COLO829 (cell line): ENCODE results near the gene IRAK2.
"Not testable (repeated sequence)": the region's sequence is repeated elsewhere in the genome, so short reads cannot be mapped to it uniquely, and the experiment has no call there.

Source experiments
- DNase-seq: peaks from one replicate; pipeline ENCODE4 v3.0.0; 2012; ENCODE audit warnings: low spot score

IRAK2 gene

GRCh38 chr3:10164546-10165393 is at the start of gene IRAK2:
TSS of gene IRAK2 (plus strand) at chr3:10164919. CDS start at chr3:10164955, 36 bp downstream.
- DNase-seq, result peak; percentile 32

DNA sequence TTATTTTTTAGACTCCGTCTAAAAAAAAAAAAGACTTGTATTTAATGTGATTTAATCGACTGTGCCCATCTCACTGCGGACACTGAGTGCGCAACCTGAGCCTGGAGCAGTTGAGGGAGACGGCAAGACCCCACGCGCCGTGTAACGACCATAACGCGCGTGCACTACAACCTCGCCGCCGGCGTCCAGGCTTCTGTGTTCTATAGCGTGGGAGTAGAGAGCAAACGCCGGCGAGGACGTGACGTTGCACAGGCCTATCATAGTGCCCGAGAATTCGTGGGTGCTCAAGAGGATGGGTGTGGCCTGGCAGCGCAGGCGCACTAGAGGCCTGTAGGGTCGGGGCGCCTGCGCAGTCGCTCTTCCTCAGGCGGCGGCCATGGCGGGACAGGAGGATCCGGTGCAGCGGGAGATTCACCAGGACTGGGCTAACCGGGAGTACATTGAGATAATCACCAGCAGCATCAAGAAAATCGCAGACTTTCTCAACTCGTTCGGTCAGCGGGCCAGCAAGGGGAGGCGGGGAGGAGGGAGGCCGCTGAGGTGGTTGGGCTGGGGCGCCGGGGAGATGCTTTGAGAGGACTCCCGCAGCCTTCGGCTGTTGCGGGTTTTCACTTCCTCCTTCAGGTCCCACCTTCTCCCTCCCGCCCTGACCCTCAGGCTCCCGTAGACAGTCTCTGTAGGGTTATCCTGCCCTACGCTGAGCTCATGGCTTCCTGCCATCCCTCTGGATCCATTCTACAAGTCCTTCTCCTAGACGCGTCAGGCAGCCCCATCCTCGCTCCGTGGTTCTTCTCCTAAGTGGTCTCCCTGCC is 49.2 kb upstream of the IRAK2 start, which contains the start of gene BRK1:
TSS of gene BRK1 (plus strand) at position 350 of the 812 bp plus-strand sequence. CDS start at position 377, 27 bp downstream.
- DNase-seq, result peak; percentile 93

DNA sequence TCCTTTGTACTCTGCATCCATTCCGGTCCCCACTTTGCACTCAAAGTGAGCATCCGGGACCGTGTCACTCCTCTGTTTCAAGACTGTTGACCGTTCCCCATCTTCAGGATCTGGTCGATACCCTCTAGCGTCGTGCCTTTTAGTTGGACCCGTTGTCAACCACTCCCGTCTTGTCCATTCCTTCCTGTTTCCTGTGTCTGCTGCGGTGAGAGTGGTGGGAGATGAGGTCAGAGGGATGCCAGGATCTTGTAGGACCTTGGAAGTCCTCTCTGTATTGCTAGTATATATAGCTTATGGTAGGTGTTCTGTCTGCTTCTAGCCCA is 48.6 kb upstream of the IRAK2 start:
- DNase-seq, result no peak

DNA sequence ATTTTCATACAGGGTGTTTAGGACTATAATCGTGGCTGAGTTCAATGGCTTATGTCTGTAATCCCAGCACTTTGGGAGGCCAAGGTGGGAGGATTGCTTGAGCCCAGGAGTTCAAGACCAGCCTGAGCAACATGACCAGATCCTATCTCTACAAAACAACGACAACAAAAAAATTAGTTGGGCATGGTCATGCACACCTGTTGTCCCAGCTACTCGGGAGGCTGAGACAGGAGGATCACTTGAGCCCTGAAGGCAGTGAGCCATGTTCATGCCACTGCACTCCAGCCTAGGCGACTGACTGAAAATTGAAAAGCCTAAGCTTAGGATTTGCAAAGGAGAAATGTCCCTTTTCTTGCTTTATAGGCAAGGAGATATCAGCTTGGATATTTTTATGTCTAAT is 47.8 kb upstream of the IRAK2 start:
- DNase-seq, result no peak

GRCh38 chr3:10119376-10119775 is 45.3 kb upstream of the IRAK2 start:
- DNase-seq, result no peak

GRCh38 chr3:10121064-10121463 is 43.7 kb upstream of the IRAK2 start:
- no peak for DNase-seq

- no peak for DNase-seq
Measured at GRCh38 chr3:10122724-10123123, 42.0 kb upstream of the IRAK2 start.

GRCh38 chr3:10135872-10136271 is 28.8 kb upstream of the IRAK2 start:
- DNase-seq, result not testable (repeated sequence)

DNA sequence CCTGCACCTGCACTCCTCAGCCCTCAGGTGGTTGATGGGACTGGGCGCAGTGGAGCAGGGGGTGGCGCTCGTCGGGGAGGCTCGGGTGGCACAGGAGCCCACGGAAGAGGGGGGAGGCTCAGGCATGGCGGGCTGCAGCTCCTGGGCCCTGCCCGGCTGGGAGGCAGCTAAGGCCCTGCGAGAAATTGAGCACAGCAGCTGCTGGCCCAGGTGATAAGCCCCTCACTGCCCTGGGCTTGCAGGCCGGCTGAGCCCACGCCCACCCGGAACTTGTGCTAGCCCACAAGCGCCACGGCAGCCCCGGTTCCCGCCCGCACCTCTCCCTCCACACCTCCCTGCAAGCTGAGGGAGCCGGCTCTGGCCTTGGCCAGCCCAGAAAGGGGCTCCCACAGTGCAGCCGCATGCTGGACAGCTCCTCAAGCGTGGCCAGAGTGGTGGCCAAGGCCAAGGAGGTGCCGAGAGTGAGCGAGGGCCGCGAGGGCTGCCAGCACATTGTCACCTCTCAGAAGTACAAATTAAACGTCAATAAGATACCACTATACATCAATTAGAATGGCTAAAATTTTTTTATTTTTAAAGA is 28.2 kb upstream of the IRAK2 start:
- no peak for DNase-seq

DNA sequence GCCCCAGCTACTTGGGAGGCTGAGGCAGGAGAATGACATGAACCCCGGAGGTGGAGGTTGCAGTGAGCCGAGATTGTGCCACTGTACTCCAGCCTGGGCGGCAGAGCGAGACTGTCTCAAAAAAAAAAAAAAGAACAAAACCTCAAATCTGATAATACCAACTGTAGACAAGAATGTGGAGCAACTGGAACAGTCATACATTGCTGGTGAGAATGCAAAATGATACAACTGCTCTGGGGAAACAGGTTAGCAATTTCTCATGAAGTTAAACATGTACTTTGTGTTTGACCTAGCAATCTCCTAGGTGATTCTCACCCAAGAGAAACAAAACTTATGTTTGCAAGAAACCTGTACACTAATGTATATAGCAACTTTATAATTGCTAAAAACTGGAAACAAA is 27.5 kb upstream of the IRAK2 start:
- no peak for DNase-seq

DNA sequence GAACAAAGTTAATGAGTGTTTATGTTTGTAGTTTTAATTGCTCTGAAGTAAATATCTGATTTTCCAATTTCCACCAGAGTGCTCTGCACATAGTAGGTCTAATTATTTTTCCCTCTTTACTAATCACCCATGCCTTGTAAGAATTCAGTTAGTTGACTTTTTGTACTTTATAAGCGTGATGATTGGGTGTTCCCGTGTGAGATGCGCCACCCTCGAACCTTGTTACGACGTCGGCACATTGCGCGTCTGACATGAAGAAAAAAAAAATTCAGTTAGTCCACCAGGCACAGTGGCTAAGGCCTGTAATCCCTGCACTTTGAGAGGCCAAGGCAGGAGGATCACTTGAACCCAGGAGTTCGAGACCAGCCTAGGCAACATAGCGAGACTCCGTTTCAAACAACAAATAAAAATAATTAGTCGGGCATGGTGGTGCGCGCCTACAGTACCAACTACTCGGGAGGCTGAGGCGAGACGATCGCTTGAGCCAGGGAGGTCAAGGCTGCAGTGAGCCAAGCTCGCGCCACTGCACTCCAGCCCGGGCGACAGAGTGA is 23.6 kb upstream of the IRAK2 start:
- no peak for DNase-seq

- no peak for DNase-seq
Measured at GRCh38 chr3:10142707-10143560, 21.8 kb upstream of the IRAK2 start.

DNA sequence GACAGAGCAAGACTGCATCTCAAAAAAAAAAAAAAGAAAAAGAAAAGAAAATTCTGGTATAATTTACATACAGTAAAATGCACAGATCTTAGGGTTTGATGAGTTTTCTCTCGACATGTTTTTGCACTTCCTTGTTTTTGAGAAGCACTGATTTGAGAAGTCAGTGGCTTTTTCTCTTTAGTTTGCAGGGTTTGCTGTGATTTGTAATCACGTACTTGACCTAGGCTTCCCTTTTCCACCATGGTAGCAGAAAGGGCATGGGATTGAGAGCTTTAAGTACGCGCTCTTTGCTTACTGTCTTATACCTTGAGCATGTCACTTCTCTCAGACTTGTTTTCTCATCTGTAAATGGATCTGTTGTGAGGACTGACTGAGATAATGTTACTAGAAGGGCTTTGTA is 19.0 kb upstream of the IRAK2 start:
- no peak for DNase-seq

- no peak for DNase-seq
Measured at GRCh38 chr3:10149226-10149625, 15.5 kb upstream of the IRAK2 start.

- no peak for DNase-seq
Measured at GRCh38 chr3:10150987-10151386, 13.7 kb upstream of the IRAK2 start.

- no peak for DNase-seq
Measured at GRCh38 chr3:10154335-10155122, 10.2 kb upstream of the IRAK2 start.

GRCh38 chr3:10155123-10155472 is 9.6 kb upstream of the IRAK2 start:
- DNase-seq, result no peak

- no peak for DNase-seq
Measured at GRCh38 chr3:10155658-10156057, 9.1 kb upstream of the IRAK2 start.

DNA sequence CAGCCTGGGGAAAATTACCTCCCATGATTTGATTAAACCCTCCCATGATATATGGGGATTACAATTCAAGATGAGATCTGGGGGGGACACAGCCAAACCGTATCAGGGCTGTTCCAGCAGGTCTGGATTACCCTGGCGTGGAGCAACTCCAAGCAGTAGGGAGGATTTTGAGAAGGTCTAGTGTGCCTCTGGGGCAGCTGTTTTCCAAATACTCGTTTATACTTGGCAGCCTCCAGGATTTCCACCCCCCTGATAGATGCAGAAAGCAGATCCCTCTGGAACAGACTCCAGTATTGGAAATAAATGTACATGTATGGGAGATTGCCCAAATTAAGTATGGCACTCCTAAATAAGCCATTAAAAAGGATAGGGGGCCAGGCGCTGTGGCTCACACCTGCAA is 7.7 kb upstream of the IRAK2 start:
- no peak for DNase-seq

- DNase-seq, result not testable (repeated sequence)
Measured at GRCh38 chr3:10158555-10158954, 6.2 kb upstream of the IRAK2 start.

GRCh38 chr3:10160346-10160745 is 4.4 kb upstream of the IRAK2 start:
- DNase-seq, result no peak
